Tongue (tissue), 2 donors: ENCODE data around the gene AFF3. TPM values are rescaled to one million over a fixed set of nuclear protein-coding genes. Genes with fewer than 3 reads are reported as not detected.
"Not testable (repeated sequence)": the region's sequence is repeated elsewhere in the genome, so short reads cannot be mapped to it uniquely, and the experiment has no call there.

Experiments used
- DNase-seq: peaks from one replicate; pipeline ENCODE4 v3.0.0-alpha.2; 2015
- total RNA-seq: library from RNA; depleted of rRNA; stranded (reverse); fragments of >200 nt; gene quantifications from one replicate; pipeline ENCODE4 v1.2.3, GENCODE V29; 2014

The AFF3 gene
- total RNA-seq, 1 donor from 2014 or later = 18.0 TPM

DNA sequence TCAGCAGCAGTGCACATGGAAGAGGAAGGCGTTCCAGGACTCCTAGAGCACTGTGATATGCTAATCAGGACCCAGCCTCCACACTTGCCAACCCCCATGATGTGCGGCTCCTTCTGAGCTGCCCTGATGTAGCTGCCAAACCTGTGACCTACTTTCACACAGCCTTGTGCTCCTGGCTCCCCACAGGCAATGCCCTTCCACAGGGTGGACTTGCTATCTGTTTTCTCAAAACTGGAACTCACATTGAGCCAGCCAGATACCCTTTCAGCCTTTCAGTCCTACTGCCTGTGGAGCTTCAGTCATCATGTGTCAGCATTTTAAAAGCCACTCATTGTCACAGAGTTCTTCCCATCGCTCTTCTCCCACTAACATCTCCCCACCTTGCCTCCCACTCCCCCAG, 181.6 kb downstream of the AFF3 start:
- no peak for DNase-seq

- no peak for DNase-seq
Observed at GRCh38 chr2:99960291-99960690, 182.1 kb downstream of the AFF3 start.

DNA sequence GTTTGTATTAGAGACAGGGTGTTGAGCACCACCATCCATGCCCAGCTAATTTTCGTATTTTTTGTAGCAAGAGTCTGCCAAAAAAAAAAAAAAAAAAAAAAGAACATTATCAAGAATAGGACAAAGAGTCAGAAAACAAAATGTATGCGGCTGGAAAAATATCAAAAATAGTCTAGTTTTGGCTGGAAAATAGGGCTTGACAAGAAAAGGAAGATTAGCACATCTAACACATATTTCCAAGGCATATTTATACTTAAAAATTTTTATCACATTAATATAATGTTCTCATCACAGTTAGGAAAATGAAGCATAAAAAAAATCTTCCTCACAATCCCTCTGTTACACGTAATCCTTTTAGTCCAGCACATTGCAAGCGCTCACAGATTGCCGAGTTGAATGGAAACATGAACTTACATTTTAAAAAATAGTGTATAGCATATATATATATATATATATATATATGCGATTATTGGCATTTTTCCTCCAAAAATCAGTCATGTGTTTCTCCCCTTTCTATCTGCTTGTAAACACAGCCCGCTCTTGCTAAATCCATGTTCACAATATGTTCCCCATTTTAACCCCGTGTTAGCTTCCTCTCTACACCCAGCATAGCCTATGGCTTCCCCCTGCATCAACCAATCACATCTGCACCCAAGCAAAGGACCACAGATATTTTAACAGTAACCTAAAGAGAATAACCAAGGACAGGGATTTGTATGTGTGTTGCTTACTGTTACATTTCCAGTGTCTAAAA, 183.0 kb downstream of the AFF3 start:
- no peak for DNase-seq

DNA sequence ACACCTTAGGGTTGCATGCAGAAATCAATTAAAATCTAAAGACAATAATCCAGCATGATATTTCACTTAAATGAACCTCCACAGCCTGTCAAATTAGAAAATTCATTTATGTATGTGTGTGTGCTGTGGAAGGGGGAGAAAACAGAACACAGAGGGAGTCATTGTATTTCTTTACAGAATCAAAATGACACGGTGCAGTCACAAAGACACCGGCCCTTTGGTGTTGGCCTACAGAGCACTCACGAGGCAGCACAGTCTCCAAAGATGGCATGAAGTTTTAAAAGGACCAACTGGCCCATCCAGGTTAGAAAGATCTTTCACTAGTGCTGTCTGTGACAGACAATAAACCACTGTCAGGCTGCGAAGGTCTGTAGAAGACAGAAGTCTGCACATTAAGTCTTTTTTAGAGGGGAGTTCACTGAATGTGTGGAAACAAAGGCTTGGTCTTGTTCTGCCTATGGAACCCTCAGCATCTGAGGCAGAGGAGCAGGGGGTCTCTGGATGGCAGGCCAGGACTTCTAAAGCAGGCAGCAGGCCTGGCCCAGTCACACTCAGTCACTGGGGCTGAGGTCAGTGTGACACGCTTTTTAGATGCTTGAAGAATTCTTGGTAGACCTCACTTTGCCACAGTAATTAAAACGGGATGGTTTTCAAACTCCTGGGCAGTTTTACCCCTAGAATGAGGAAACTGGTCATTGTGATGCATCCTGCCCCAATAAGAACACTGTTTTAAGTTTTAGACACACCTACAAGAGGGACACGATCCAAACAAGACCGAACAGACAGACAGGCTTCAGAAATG, 184.9 kb downstream of the AFF3 start:
- no peak for DNase-seq

- DNase-seq = no peak
Observed at GRCh38 chr2:99956232-99957030, 186.0 kb downstream of the AFF3 start.

DNA sequence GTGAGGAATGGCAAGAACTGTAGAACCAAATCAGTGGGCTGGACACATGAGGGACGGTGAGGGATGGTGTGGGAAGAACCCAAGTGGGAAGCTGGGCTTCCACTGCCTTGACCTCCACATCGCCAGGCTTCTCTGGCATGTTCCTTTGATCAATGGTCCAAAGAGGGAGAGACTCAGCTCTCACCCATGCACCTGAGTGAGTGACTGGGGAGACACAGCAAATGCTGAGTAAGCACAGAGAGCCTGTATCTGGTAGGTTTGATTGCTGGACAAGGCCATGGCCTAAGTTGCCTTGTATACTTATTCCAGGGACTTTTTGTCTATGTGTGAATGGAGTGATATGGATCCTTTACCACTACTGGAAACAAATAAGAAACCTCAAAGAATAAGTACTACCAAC, 188.6 kb downstream of the AFF3 start:
- DNase-seq = no peak

DNA sequence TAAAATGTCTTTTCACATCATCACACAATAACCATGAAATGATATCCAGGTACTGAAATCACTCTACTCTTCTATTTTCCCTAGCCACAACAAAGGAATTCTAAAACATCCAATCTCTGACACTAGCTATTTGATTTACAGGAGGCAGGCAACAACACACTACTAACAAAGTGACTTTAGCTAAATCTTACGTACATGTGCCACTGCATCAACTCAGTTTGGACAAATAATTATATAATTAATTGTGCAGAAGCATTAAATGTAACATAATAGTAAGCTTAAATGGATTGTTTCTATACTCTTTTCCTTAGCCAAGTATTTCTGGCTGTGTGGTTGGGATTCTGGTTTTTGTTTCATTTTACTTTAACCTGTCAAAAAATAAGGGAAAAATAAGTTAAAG, 192.4 kb downstream of the AFF3 start:
- peak; percentile 20 for DNase-seq

DNA sequence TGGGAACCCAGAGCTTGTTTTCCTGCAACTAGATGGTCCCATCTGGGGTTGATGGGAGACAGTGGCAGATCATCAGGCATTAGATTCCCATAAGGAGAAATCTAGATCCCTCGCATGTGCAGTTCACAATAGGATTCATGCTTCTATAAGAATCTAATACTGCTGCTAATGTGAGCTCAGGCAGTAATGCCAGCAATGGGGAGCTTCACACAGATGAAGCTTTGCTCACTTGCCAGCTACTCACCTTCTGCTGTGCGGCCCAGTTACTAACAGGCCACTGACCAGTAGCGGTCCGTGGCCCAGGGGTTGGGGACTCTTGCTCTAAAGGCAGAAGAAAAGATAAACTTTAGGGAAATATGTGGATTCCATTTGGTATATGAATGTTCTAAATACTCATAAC, 192.9 kb downstream of the AFF3 start:
- no peak for DNase-seq

GRCh38 chr2:99948010-99948409, 194.4 kb downstream of the AFF3 start:
- no peak for DNase-seq

DNA sequence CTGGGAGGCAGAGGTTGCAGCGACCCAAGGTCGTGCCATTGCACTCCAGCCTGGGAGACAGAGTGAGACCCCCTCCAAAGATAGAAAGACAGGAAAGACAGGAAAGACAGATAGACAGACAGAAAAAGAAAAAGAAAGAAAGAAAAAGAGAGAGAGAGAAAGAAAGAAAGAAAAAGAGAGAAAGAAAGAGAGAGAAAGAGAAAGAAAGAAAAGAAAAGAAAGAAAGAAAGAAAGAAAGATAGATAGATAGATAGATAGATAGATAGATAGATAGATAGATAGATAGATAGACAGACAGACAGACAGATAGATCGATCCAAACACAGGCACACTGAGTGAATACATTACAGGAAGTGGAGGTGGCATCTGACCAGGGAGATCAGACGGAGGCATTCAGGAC, 195.0 kb downstream of the AFF3 start:
- not testable (repeated sequence) for DNase-seq

DNA sequence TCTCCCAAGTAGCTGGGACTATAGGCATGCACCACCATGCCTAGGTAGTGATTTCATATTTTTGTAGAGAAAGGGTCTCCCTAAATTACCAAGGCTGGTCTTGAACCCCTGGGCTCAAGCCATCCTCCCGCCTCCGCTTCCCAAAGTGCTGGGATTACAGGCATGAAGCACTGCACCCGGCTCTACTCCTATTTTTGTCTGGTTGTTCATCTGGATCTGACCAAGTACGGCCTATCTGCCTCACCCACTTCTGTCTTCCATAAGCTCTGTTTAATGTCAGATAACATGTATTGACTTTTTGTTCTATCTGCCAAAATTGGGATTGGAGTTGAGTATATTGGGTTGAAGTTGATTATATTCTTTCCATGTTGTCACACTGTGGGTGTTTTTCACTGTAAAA, 198.4 kb downstream of the AFF3 start:
- no peak for DNase-seq

- no peak for DNase-seq
Observed at GRCh38 chr2:99942561-99943347, 199.6 kb downstream of the AFF3 start.

DNA sequence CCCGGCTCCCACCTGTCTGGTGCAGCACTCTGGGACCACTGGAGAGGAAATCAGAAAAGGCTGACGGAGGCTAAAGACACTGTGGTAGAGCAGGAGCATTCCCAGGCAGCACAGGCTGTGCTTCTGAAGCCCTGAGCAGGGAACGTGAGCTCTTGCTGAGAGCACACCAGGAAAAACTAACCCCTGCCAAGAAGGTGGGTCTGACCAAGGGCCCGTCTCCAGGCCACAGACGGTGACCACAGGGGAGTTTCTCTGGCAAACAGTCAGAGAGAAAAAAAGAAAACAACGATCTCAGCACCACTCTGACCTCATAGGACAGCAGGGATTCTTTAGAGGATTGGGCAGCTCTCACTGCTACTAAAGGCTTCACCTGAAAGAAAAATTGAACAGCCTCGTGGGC, 201.4 kb downstream of the AFF3 start:
- peak; percentile 13 for DNase-seq

- no peak for DNase-seq
Observed at GRCh38 chr2:99939135-99939534, 203.3 kb downstream of the AFF3 start.

DNA sequence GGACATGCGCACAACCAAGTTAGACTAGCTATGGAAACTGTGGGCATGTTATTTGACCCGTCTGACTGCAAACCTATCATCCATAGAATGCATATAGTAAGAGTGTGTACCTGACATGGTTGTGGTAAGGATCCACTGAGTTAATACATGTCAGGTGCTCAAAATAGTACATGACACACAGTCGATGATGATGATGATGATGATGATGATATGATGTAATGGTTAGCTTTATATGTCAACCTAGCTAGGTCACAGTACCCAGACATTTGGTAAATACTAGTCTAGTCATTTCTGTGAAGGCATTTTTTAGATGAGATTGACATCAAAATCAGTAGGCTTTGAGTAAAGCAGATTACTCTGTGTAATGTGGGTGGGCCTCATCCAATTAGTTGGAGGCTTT, 204.1 kb downstream of the AFF3 start:
- no peak for DNase-seq

GRCh38 chr2:99936065-99936464, 206.3 kb downstream of the AFF3 start:
- no peak for DNase-seq

GRCh38 chr2:99935662-99936061, 206.7 kb downstream of the AFF3 start:
- DNase-seq = no peak

- no peak for DNase-seq
Observed at GRCh38 chr2:99933894-99934650, 208.3 kb downstream of the AFF3 start.

- not testable (repeated sequence) for DNase-seq
Observed at GRCh38 chr2:99933491-99933890, 208.9 kb downstream of the AFF3 start.

- DNase-seq = no peak
Observed at GRCh38 chr2:99928470-99929053, 213.8 kb downstream of the AFF3 start.

- not testable (repeated sequence) for DNase-seq
Observed at GRCh38 chr2:99927690-99928207, 214.6 kb downstream of the AFF3 start.
